SHP77 (cell line): ENCODE measurements around the gene PRDM2.
"Not testable (repeated sequence)": the region's sequence is repeated elsewhere in the genome, so short reads cannot be mapped to it uniquely, and the experiment has no call there.

Experiments used
- DNase-seq, 2 experiments: peaks; one replicate each; lab custom pipeline; 2025; lab: John Stamatoyannopoulos, UW

The PRDM2 gene

GRCh38 chr1:13699510-13699909 is 478 bp upstream of the PRDM2 start:
- no peak for DNase-seq

GRCh38 chr1:13700521-13701270 is 708 bp downstream of the PRDM2 start:
- DNase-seq: no peak

- no peak for DNase-seq
These were observed 1.3 kb downstream of the PRDM2 start for GRCh38 chr1:13701271-13701640.

- DNase-seq: no peak
These were observed 2.6 kb downstream of the PRDM2 start for GRCh38 chr1:13702425-13703127.

GRCh38 chr1:13703128-13703513 is 3.1 kb downstream of the PRDM2 start:
- DNase-seq: no peak

- no peak for DNase-seq
These were observed 3.8 kb downstream of the PRDM2 start for GRCh38 chr1:13703558-13704490.

- DNase-seq: no peak
These were observed 6.1 kb downstream of the PRDM2 start for GRCh38 chr1:13706046-13706445.

- DNase-seq: no peak
These were observed 7.2 kb downstream of the PRDM2 start for GRCh38 chr1:13707164-13707563.

- DNase-seq: no peak
These were observed 8.5 kb downstream of the PRDM2 start for GRCh38 chr1:13708380-13708982.

- DNase-seq: no peak
These were observed 10.1 kb downstream of the PRDM2 start for GRCh38 chr1:13710086-13710485.

GRCh38 chr1:13714851-13715250 is 14.9 kb downstream of the PRDM2 start:
- no peak for DNase-seq

GRCh38 chr1:13715616-13716287 is 15.8 kb downstream of the PRDM2 start:
- DNase-seq: not testable (repeated sequence)

- DNase-seq: no peak
These were observed 22.9 kb downstream of the PRDM2 start for GRCh38 chr1:13722808-13723360.

GRCh38 chr1:13723810-13724209 is 23.8 kb downstream of the PRDM2 start:
- DNase-seq: no peak

GRCh38 chr1:13725714-13726175 is 25.8 kb downstream of the PRDM2 start:
- DNase-seq: peak in 1 of 2 experiments; percentile 7

- no peak for DNase-seq
These were observed 28.2 kb downstream of the PRDM2 start for GRCh38 chr1:13728091-13728715.

GRCh38 chr1:13730291-13730690 is 30.3 kb downstream of the PRDM2 start:
- no peak for DNase-seq

GRCh38 chr1:13730751-13731482 is 30.9 kb downstream of the PRDM2 start:
- DNase-seq: no peak

- DNase-seq: no peak
These were observed 31.9 kb downstream of the PRDM2 start for GRCh38 chr1:13731897-13732296.
